SH-SY5Y (cell line): ENCODE results near the gene CEP170B.

ENCODE experiments used
- GATA2 ChIP-seq: IDR thresholded peaks from 2 replicates; pipeline ENCODE4 v1.6.1; 2011; ENCODE audit warnings: mild to moderate bottlenecking, low read depth, low read length
- GATA3 ChIP-seq: IDR thresholded peaks from 2 replicates; pipeline ENCODE4 v1.6.1; 2011; ENCODE audit warnings: low read depth, mild to moderate bottlenecking, low read length, moderate library complexity

DNA sequence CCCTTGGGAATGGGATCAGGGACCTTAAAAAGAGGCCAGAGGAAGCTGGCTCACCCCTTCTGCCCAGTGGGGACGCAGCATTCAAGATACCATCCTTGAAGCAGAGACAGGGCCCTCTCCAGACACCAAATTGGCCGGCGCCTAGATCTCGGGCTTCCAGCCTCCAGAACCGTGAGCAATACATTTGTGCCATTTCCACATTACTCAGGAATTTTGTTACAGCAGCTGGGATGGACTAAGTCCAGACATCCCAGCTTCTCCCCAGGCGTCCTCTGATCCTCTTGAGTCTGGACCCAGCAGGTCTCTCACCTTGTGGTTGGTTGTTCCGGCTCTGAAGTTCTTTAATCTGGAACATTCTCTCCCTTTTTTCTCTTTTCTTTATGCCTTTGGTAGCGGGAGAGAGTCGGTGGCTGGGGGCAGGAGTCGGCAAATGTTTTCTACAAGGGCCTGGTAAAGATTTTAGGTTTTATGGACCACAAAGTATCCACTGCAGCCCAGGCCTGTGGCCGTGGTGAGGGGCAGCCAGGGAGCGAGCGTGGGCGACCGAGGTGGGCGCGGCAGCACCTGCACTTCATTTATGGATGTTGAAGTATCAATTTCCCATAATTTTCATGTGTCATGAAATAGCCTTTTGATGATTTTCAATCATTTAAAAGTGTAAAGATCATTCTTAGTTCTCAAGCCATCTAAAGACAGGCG, 4.8 kb downstream of the CEP170B start:
- TF ChIP-seq GATA2: no peak
- no peak for TF ChIP-seq GATA3
